Hematopoietic multipotent progenitor cell (in vitro differentiated cells): Measurements from ENCODE around the gene ANKHD1. TPM values are rescaled to one million over a fixed set of nuclear protein-coding genes. Genes with fewer than 3 reads are reported as not detected.

ENCODE experiments used
- DNase-seq, 3 donors: peaks; one replicate each; pipeline ENCODE4 v3.0.0-alpha.2; 2011 to 2015; ENCODE audit warnings: low read depth in 2 of 3, low spot score in 2 of 3
- total RNA-seq: library from RNA; depleted of rRNA; stranded (reverse); fragments of >200 nt; gene quantifications from one replicate; pipeline ENCODE4 v1.2.3, GENCODE V29; 2012

Gene ANKHD1
- 97.5 TPM for total RNA-seq

GRCh38 chr5:140401362-140402257 is at the start of gene ANKHD1:
Gene ANKHD1 (plus strand): TSS chr5:140401833. CDS start chr5:140401968, 135 bp downstream.
- DNase-seq, result peak; percentile 94 to 100 (median 100)

GRCh38 chr5:140355546-140355945 is 46.1 kb upstream of the ANKHD1 start:
- DNase-seq, result no peak

GRCh38 chr5:140356853-140357725 is 44.5 kb upstream of the ANKHD1 start:
- no peak for DNase-seq

GRCh38 chr5:140357726-140358093 is 43.9 kb upstream of the ANKHD1 start:
- peak; percentile 53 to 84 (median 69) for DNase-seq

GRCh38 chr5:140358738-140359310 is 42.8 kb upstream of the ANKHD1 start:
- no peak for DNase-seq

GRCh38 chr5:140360101-140360500 is 41.5 kb upstream of the ANKHD1 start, which contains the start of gene SLC4A9:
Gene SLC4A9 (plus strand): TSS chr5:140360194. CDS start chr5:140360237, 43 bp downstream.
- no peak for DNase-seq

GRCh38 chr5:140360681-140361479 is 40.8 kb upstream of the ANKHD1 start:
- DNase-seq, result no peak

- no peak for DNase-seq
Measured at GRCh38 chr5:140361901-140362300, 39.7 kb upstream of the ANKHD1 start.

- no peak for DNase-seq
Measured at GRCh38 chr5:140362311-140362710, 39.3 kb upstream of the ANKHD1 start.

GRCh38 chr5:140362875-140363630 is 38.6 kb upstream of the ANKHD1 start:
- peak; percentile 69 to 82 (median 71) for DNase-seq

- DNase-seq, result no peak
Measured at GRCh38 chr5:140363631-140364471, 37.8 kb upstream of the ANKHD1 start.

- DNase-seq, result no peak
Measured at GRCh38 chr5:140364472-140364765, 37.2 kb upstream of the ANKHD1 start.

GRCh38 chr5:140365282-140365681 is 36.4 kb upstream of the ANKHD1 start:
- no peak for DNase-seq

- DNase-seq, result no peak
Measured at GRCh38 chr5:140365941-140366340, 35.7 kb upstream of the ANKHD1 start.

- no peak for DNase-seq
Measured at GRCh38 chr5:140366589-140367255, 34.9 kb upstream of the ANKHD1 start.

GRCh38 chr5:140367256-140368013 is 34.2 kb upstream of the ANKHD1 start:
- no peak for DNase-seq

GRCh38 chr5:140371356-140372151 is 30.1 kb upstream of the ANKHD1 start:
- DNase-seq, result no peak
